Adrenal gland (tissue), 5 donors: Measurements from ENCODE around the gene PLOD2.

Source experiments
- POLR2A ChIP-seq, 2 donors: fragments of 450-650 bp; IDR thresholded peaks; one replicate each; pipeline ENCODE4 v1.6.1; 2017; ENCODE audit warnings: antibody characterized with exemption in 2 of 2, mild to moderate bottlenecking in 2 of 2, moderate library complexity in 1 of 2
- TF ChIP-seq, protein P1 (sequence below), 6 experiments: fragments of 450-650 bp in 4 of 6; fragments of 200-600 bp in 2 of 6; sonication (generic) in 1 of 6; IDR thresholded peaks; 1 replicate in 5 of 6; 2 replicates in 1 of 6; pipeline versions ENCODE4 v1.5.1 to v1.8.0; 2016 to 2021; ENCODE audit warnings: antibody characterized with exemption in 6 of 6, mild to moderate bottlenecking in 2 of 6, moderate library complexity in 1 of 6
- donor health status: DM: no; HTN: no; CAD: no.

DNA sequence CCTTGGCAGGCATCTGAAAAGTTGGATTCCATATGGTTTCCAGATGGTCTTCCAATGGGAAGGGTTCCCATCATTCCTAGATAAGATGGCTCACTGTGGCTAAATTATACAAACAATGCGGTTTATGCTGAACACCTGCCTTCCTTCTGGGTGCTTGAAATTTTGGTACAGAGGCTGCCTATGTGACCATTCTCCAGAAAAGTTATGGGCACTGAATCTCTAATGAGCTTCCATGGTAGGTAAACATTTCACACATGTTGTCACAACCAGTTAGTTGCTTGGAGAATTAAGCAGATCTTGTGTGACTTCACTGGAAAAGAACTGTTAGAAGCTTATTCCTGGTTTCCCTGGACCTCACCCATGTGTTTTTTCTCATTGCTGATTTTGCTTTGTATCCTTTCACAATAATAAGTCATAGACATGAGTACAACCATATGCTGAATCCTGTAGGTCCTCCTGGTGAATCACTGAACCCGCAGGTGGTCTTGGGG lies 30.1 kb downstream of the PLOD2 start:
- TF ChIP-seq, protein P1, sequence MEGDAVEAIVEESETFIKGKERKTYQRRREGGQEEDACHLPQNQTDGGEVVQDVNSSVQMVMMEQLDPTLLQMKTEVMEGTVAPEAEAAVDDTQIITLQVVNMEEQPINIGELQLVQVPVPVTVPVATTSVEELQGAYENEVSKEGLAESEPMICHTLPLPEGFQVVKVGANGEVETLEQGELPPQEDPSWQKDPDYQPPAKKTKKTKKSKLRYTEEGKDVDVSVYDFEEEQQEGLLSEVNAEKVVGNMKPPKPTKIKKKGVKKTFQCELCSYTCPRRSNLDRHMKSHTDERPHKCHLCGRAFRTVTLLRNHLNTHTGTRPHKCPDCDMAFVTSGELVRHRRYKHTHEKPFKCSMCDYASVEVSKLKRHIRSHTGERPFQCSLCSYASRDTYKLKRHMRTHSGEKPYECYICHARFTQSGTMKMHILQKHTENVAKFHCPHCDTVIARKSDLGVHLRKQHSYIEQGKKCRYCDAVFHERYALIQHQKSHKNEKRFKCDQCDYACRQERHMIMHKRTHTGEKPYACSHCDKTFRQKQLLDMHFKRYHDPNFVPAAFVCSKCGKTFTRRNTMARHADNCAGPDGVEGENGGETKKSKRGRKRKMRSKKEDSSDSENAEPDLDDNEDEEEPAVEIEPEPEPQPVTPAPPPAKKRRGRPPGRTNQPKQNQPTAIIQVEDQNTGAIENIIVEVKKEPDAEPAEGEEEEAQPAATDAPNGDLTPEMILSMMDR (IDR thresholded peaks at IDR 0.05) = no peak
- TF ChIP-seq POLR2A (IDR thresholded peaks at IDR 0.05) = no peak
